B cell (primary cell): ENCODE measurements around the gene MAP6. TPM values are rescaled to one million over a fixed set of nuclear protein-coding genes. Genes with fewer than 3 reads are reported as not detected.

ENCODE experiments used
- ATAC-seq: fragments of 200-7000 bp; cut with Tn5 transposase; one replicate; pipeline ENCODE4 v1.10.0; 2021; ENCODE audit warnings: low read depth, mild to moderate bottlenecking, moderate number of reproducible peaks, moderate library complexity
- CTCF ChIA-PET: fragments of 350-600 bp; sonication (Branson Sonifier 250); formaldehyde crosslinking; loops from one replicate; lab custom pipeline; 2021; ENCODE audit warnings: antibody characterized with exemption, inconsistent platforms; lab: Charles Lee
- POLR2A ChIA-PET: fragments of 350-600 bp; sonication (Branson Sonifier 250); formaldehyde crosslinking; loops from one replicate; lab custom pipeline; 2021; ENCODE audit warnings: antibody characterized with exemption; lab: Charles Lee
- DNase-seq: peaks from one replicate; pipeline ENCODE4 v3.0.0; 2013
- H2AFZ ChIP-seq: 2 replicates; pipeline ENCODE4 v1.6.1; 2012; ENCODE audit warnings: mild to moderate bottlenecking, low read depth, low read length; ENCODE audit not compliant: insufficient read depth, poor library complexity, severe bottlenecking
- H3K27ac ChIP-seq, 2 donors: 1 replicate in 1 of 2; 2 replicates in 1 of 2; pipeline ENCODE4 v1.5.1; 2012 to 2013; ENCODE audit warnings: low read length in 2 of 2, mild to moderate bottlenecking in 2 of 2, moderate library complexity in 1 of 2
- H3K27me3 ChIP-seq, 4 experiments: fragments of 200-600 bp in 1 of 4; sonication (generic) in 1 of 4; replicated peaks in 1 of 4; 1 replicate in 2 of 4; 2 replicates in 2 of 4; pipeline versions ENCODE4 v1.6.1 to v1.7.0; 2013 to 2016; ENCODE audit warnings: low read length in 3 of 4, mild to moderate bottlenecking in 2 of 4, mixed read lengths in 1 of 4, moderate library complexity in 1 of 4; ENCODE audit not compliant: insufficient read depth in 4 of 4, control insufficient read depth in 3 of 4; ENCODE audit errors: control extremely low read depth in 1 of 4
- H3K36me3 ChIP-seq, 2 experiments: replicated peaks in 1 of 2; 1 replicate in 1 of 2; 2 replicates in 1 of 2; pipeline versions ENCODE4 v1.6.1 to v1.7.1; 2013; ENCODE audit warnings: low read length in 1 of 2; ENCODE audit not compliant: insufficient read depth in 2 of 2, control insufficient read depth in 1 of 2; ENCODE audit errors: control extremely low read depth in 1 of 2, extremely low read depth in 1 of 2
- H3K4me1 ChIP-seq, 2 donors: fragments of 200-600 bp in 1 of 2; sonication (generic) in 1 of 2; 1 replicate in 1 of 2; 2 replicates in 1 of 2; pipeline versions ENCODE4 v1.5.1 to v1.6.1; 2013 to 2017; ENCODE audit warnings: low read length in 2 of 2; ENCODE audit not compliant: control insufficient read depth in 2 of 2, insufficient read depth in 2 of 2
- H3K4me2 ChIP-seq: replicated peaks from 2 replicates; pipeline ENCODE3; 2012; ENCODE audit warnings: mild to moderate bottlenecking, low read depth, low read length; ENCODE audit not compliant: poor library complexity, severe bottlenecking
- H3K4me3 ChIP-seq, 5 experiments: fragments of 200-600 bp in 1 of 5; sonication (generic) in 1 of 5; 1 replicate in 3 of 5; 2 replicates in 2 of 5; pipeline versions ENCODE4 v1.5.1 to v1.7.0; 2011 to 2016; ENCODE audit warnings: low read length in 4 of 5, mild to moderate bottlenecking in 4 of 5, low read depth in 2 of 5, control low read depth in 1 of 5, moderate library complexity in 1 of 5; ENCODE audit not compliant: insufficient read depth in 1 of 5; ENCODE audit errors: control extremely low read depth in 1 of 5, extremely low read depth in 1 of 5
- H3K79me2 ChIP-seq: fragments of 200-600 bp; sonication (generic); one replicate; pipeline ENCODE4 v1.6.0; 2016; ENCODE audit warnings: low read length; ENCODE audit not compliant: control insufficient read depth, insufficient read depth
- H3K9ac ChIP-seq: fragments of 200-600 bp; sonication (generic); 2 replicates; pipeline ENCODE4 v1.6.1; 2017; ENCODE audit warnings: mild to moderate bottlenecking, low read length, moderate library complexity
- H3K9me3 ChIP-seq, 3 donors: one replicate each; pipeline versions ENCODE4 v1.6.1 to v1.7.1; 2013; ENCODE audit warnings: low read length in 2 of 3; ENCODE audit not compliant: control insufficient read depth in 2 of 3, insufficient read depth in 1 of 3; ENCODE audit errors: control extremely low read depth in 1 of 3
- H4K20me1 ChIP-seq: 2 replicates; pipeline ENCODE4 v1.6.0; 2012; ENCODE audit warnings: mild to moderate bottlenecking, low read length; ENCODE audit not compliant: insufficient read depth, control insufficient read depth, poor library complexity, severe bottlenecking
- H3K27ac Mint-ChIP-seq: one replicate; pipeline ENCODE4 v1.8.0; 2021; ENCODE audit warnings: mixed read lengths
- H3K27me3 Mint-ChIP-seq: one replicate; pipeline ENCODE4 v1.8.0; 2021; ENCODE audit warnings: mixed read lengths
- H3K4me1 Mint-ChIP-seq: one replicate; pipeline ENCODE4 v1.8.0; 2021; ENCODE audit warnings: mixed read lengths
- H3K4me3 Mint-ChIP-seq: one replicate; pipeline ENCODE4 v1.8.0; 2021; ENCODE audit warnings: mixed read lengths
- H3K9me3 Mint-ChIP-seq: one replicate; pipeline ENCODE4 v1.8.0; 2022; ENCODE audit warnings: mixed read lengths; ENCODE audit not compliant: insufficient read depth
- CTCF ChIP-seq: fragments of 200-600 bp; IDR thresholded peaks from one replicate; pipeline ENCODE4 v1.8.0; 2022; ENCODE audit warnings: antibody characterized with exemption, mild to moderate bottlenecking
- EZH2 ChIP-seq: IDR thresholded peaks from 2 replicates; pipeline ENCODE4 v1.6.1; 2012; ENCODE audit warnings: borderline replicate concordance, low read depth, mild to moderate bottlenecking, moderate library complexity, low read length; ENCODE audit not compliant: insufficient read depth, poor library complexity, severe bottlenecking
- WGBS: methylation state at CpG from one replicate; pipeline ENCODE4 v1.1.5; 2013; ENCODE audit warnings: missing lambda C conversion rate; ENCODE audit not compliant: insufficient coverage; 5-methylcytosine and 5-hydroxymethylcytosine counted together
- intact Hi-C: fragments of 100-400 bp; cut with micrococcal nuclease; formaldehyde crosslinking; loops from one replicate; pipeline ENCODE4 v1.10.0; 2022
- polyA plus RNA-seq: library from polyadenylated mRNA; depleted of rRNA; stranded (reverse); fragments of >200 nt; gene quantifications from 2 replicates; pipeline ENCODE4 v1.2.3, GENCODE V29; 2012
- total RNA-seq, 2 donors: library from RNA; stranded (reverse); fragments of 120-200 nt in 1 of 2; gene quantifications; 1 replicate in 1 of 2; 2 replicates in 1 of 2; pipeline versions ENCODE4 v1.2.3 to v1.2.4, GENCODE V29; 2013 to 2022

Gene MAP6
- total and polyA plus RNA-seq, 2 donors (not counting 1 experiment from before 2014, with no cell fraction given), result 0.54 to 0.57 TPM

- Histone ChIP-seq H2AFZ (no peak overlapping the region), H3K36me3 (no peaks in the 10 kb centered on the region), H3K27ac (no peak overlapping the region), H3K9ac (no peak overlapping the region), H4K20me1 (no peaks in the 10 kb centered on the region), H3K9me3 (no peaks in the 10 kb centered on the region), H3K27me3 (peaks cover 0 to 2% (median 0%) of the 10 kb centered on the region in 4 experiments), H3K79me2 (no peaks in the 10 kb centered on the region), H3K4me1 (peaks cover 0 to 1% of the 10 kb centered on the region in 2 donors), H3K4me2 (no peak overlapping the region), H3K4me3 (no peak overlapping the region)
- no peak for TF ChIP-seq EZH2
- TF ChIP-seq CTCF, result no peak
- Mint-ChIP-seq H3K27me3 (peaks cover 38% of the 10 kb centered on the region), H3K4me1 (peaks cover 2% of the 10 kb centered on the region), H3K27ac (no peak overlapping the region), H3K9me3 (no peaks in the 10 kb centered on the region), H3K4me3 (no peak overlapping the region)
- no peak for DNase-seq
- intact Hi-C loops, result no loop called here
- WGBS, result 96% methylated on average over 6 of the region's 7 CpGs
- ChIA-PET POLR2A (no interaction called here), CTCF (interaction anchor here (1.1 kb wide), 1 partner anchor 104 kb away, joined by 3 read pairs; no protein-coding TSS in a partner anchor)
- ATAC-seq, result no peak
These were observed 67.3 kb downstream of the MAP6 start for GRCh38 chr11:75601494-75601893.

- H3K9ac ChIP-seq, result no peak overlapping the region
- TF ChIP-seq CTCF (no peak), EZH2 (no peak)
- H3K27ac ChIP-seq, result no peak overlapping the region
- POLR2A ChIA-PET, result no interaction called here
- H3K36me3 ChIP-seq, result no peaks in the 10 kb centered on the region
- H2AFZ ChIP-seq, result no peak overlapping the region
- peaks cover 0 to 2% (median 0%) of the 10 kb centered on the region in 4 experiments for H3K27me3 ChIP-seq
- peaks cover 7 to 13% of the 10 kb centered on the region in 2 donors for H3K4me1 ChIP-seq
- no peak overlapping the region for H3K4me2 ChIP-seq
- no peak overlapping the region for H3K27ac Mint-ChIP-seq
- no peak overlapping the region for H3K4me3 Mint-ChIP-seq
- no peak overlapping the region for H3K4me3 ChIP-seq
- no peaks in the 10 kb centered on the region for H3K9me3 Mint-ChIP-seq
- peaks cover 12% of the 10 kb centered on the region for H3K4me1 Mint-ChIP-seq
- no peak for DNase-seq
- no peaks in the 10 kb centered on the region for H3K79me2 ChIP-seq
- H4K20me1 ChIP-seq, result no peaks in the 10 kb centered on the region
- CTCF ChIA-PET, result no interaction called here
- WGBS, result 95% methylated on average over 2 of the region's 3 CpGs
- peaks cover 29% of the 10 kb centered on the region for H3K27me3 Mint-ChIP-seq
- ATAC-seq, result no peak
- intact Hi-C loops, result no loop called here
- H3K9me3 ChIP-seq, result no peaks in the 10 kb centered on the region
These were observed 68.5 kb downstream of the MAP6 start for GRCh38 chr11:75600356-75600755.
